ENCODE results near the gene HMGN1. TPM values are rescaled to one million over a fixed set of nuclear protein-coding genes. Genes with fewer than 3 reads are reported as not detected.

The HMGN1 gene
- total RNA-seq, 1 experiment from 2014 or later: 469 TPM

DNA sequence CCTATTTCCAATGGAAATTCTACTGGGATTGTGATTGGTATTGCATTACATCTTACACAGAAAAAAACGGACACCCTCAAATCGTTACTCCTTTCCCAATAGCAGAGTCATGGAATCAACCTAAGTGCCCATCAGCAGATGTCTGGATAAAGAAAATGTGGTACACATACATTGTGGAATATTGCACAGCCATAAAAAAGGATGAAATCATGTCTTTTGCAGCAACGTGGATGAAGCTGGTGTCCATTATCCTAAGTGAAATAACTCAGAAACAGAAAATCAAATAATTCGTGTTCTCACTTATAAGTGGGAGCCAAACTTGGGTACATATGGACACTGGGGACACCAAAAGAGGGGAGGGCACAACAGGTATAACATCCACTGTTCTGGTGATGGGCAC lies 14.3 kb downstream of the HMGN1 start:
- H3K36me3 Mint-ChIP-seq: no peaks in the 10 kb centered on the region
- ATAC-seq: no peak
- ChIA-PET POLR2A (no interaction called here), CTCF (no interaction called here)
- H3K4me1 Mint-ChIP-seq: peaks cover 10% of the 10 kb centered on the region
- no peak for DNase-seq (ENCODE audit: low spot score)
- H3K9me3 Mint-ChIP-seq: no peaks in the 10 kb centered on the region
- TF ChIP-seq ZNF512 (CRISPR knock-in tag; IDR thresholded peaks at IDR 0.05; ENCODE audit: borderline replicate concordance) (no peak), USF2 (CRISPR knock-in tag; IDR thresholded peaks at IDR 0.05) (no peak)
- TF ChIP-seq, protein P1, sequence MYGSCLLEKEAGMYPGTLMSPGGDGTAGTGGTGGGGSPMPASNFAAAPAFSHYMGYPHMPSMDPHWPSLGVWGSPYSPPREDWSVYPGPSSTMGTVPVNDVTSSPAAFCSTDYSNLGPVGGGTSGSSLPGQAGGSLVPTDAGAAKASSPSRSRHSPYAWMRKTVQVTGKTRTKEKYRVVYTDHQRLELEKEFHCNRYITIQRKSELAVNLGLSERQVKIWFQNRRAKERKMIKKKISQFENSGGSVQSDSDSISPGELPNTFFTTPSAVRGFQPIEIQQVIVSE (CRISPR knock-in tag; IDR thresholded peaks at IDR 0.05; ENCODE audit: borderline replicate concordance): no peak
- H3K27ac Mint-ChIP-seq: no peak overlapping the region
- H3K27me3 Mint-ChIP-seq (ENCODE audit: low read depth): no peaks in the 10 kb centered on the region
- no peak overlapping the region for H3K4me3 Mint-ChIP-seq

GRCh38 chr21:39332175-39332574 lies 16.7 kb downstream of the HMGN1 start:
- Mint-ChIP-seq H3K9me3 (no peaks in the 10 kb centered on the region), H3K4me1 (peaks cover 10% of the 10 kb centered on the region), H3K4me3 (no peak overlapping the region), H3K27ac (peak overlapping the region; percentile 78; the same call in 1 of the 2 replicates), H3K27me3 (ENCODE audit: low read depth) (no peaks in the 10 kb centered on the region), H3K36me3 (no peaks in the 10 kb centered on the region)
- DNase-seq (ENCODE audit: low spot score) (no peak), ATAC-seq (peak; percentile 80)
- ChIA-PET CTCF (no interaction called here), POLR2A (no interaction called here)
- no peak for TF ChIP-seq ATF6 (CRISPR knock-in tag; IDR thresholded peaks at IDR 0.05)
- no peak for TF ChIP-seq RELA (CRISPR knock-in tag; IDR thresholded peaks at IDR 0.05; ENCODE audit: borderline replicate concordance)
- no peak for TF ChIP-seq EMX1 (CRISPR knock-in tag; IDR thresholded peaks at IDR 0.05)
- TF ChIP-seq CREB1 (CRISPR knock-in tag; IDR thresholded peaks at IDR 0.05): no peak
- no peak for TF ChIP-seq TEAD1 (CRISPR knock-in tag; IDR thresholded peaks at IDR 0.05)
- TF ChIP-seq, protein P2, sequence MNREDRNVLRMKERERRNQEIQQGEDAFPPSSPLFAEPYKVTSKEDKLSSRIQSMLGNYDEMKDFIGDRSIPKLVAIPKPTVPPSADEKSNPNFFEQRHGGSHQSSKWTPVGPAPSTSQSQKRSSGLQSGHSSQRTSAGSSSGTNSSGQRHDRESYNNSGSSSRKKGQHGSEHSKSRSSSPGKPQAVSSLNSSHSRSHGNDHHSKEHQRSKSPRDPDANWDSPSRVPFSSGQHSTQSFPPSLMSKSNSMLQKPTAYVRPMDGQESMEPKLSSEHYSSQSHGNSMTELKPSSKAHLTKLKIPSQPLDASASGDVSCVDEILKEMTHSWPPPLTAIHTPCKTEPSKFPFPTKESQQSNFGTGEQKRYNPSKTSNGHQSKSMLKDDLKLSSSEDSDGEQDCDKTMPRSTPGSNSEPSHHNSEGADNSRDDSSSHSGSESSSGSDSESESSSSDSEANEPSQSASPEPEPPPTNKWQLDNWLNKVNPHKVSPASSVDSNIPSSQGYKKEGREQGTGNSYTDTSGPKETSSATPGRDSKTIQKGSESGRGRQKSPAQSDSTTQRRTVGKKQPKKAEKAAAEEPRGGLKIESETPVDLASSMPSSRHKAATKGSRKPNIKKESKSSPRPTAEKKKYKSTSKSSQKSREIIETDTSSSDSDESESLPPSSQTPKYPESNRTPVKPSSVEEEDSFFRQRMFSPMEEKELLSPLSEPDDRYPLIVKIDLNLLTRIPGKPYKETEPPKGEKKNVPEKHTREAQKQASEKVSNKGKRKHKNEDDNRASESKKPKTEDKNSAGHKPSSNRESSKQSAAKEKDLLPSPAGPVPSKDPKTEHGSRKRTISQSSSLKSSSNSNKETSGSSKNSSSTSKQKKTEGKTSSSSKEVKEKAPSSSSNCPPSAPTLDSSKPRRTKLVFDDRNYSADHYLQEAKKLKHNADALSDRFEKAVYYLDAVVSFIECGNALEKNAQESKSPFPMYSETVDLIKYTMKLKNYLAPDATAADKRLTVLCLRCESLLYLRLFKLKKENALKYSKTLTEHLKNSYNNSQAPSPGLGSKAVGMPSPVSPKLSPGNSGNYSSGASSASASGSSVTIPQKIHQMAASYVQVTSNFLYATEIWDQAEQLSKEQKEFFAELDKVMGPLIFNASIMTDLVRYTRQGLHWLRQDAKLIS (CRISPR knock-in tag; IDR thresholded peaks at IDR 0.05; ENCODE audit: borderline replicate concordance): no peak
- no peak for TF ChIP-seq ESRRA (CRISPR knock-in tag; IDR thresholded peaks at IDR 0.05; ENCODE audit: borderline replicate concordance)
- TF ChIP-seq, protein P1 (CRISPR knock-in tag; IDR thresholded peaks at IDR 0.05; ENCODE audit: borderline replicate concordance): no peak
- no peak for TF ChIP-seq TEAD4 (CRISPR knock-in tag; IDR thresholded peaks at IDR 0.05)
- no peak for TF ChIP-seq SMAD3 (CRISPR knock-in tag; IDR thresholded peaks at IDR 0.05; ENCODE audit: borderline replicate concordance)
- TF ChIP-seq GABPB1 (CRISPR knock-in tag; IDR thresholded peaks at IDR 0.05): no peak
- no peak for TF ChIP-seq ATF2 (CRISPR knock-in tag; IDR thresholded peaks at IDR 0.05; ENCODE audit: borderline replicate concordance, low read depth)
- TF ChIP-seq MXD4 (CRISPR knock-in tag; IDR thresholded peaks at IDR 0.05; ENCODE audit: borderline replicate concordance): no peak
- TF ChIP-seq, protein P3, sequence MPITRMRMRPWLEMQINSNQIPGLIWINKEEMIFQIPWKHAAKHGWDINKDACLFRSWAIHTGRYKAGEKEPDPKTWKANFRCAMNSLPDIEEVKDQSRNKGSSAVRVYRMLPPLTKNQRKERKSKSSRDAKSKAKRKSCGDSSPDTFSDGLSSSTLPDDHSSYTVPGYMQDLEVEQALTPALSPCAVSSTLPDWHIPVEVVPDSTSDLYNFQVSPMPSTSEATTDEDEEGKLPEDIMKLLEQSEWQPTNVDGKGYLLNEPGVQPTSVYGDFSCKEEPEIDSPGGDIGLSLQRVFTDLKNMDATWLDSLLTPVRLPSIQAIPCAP (CRISPR knock-in tag; IDR thresholded peaks at IDR 0.05): no peak
- TF ChIP-seq, protein P4, sequence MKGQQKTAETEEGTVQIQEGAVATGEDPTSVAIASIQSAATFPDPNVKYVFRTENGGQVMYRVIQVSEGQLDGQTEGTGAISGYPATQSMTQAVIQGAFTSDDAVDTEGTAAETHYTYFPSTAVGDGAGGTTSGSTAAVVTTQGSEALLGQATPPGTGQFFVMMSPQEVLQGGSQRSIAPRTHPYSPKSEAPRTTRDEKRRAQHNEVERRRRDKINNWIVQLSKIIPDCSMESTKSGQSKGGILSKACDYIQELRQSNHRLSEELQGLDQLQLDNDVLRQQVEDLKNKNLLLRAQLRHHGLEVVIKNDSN (CRISPR knock-in tag; IDR thresholded peaks at IDR 0.05): no peak
- TF ChIP-seq GTF2I (CRISPR knock-in tag; conservative IDR thresholded peaks at IDR 0.05): no peak
